Left ventricle myocardium inferior (tissue), 1 donor: ENCODE measurements around the gene IL19. TPM values are rescaled to one million over a fixed set of nuclear protein-coding genes. Genes with fewer than 3 reads are reported as not detected.
"Not testable (repeated sequence)": the region's sequence is repeated elsewhere in the genome, so short reads cannot be mapped to it uniquely, and the experiment has no call there.

ENCODE experiments used
- DNase-seq: peaks from one replicate; pipeline ENCODE4 v3.0.0-alpha.2; 2020
- H3K27ac ChIP-seq: fragments of 200-600 bp; replicated peaks from 2 replicates; pipeline ENCODE4 v1.8.0; 2021
- H3K27me3 ChIP-seq: fragments of 200-600 bp; 2 replicates; pipeline ENCODE4 v1.8.0; 2021; ENCODE audit warnings: low read depth
- H3K36me3 ChIP-seq: fragments of 200-600 bp; 2 replicates; pipeline ENCODE4 v1.8.0; 2021
- H3K4me1 ChIP-seq: fragments of 200-600 bp; 2 replicates; pipeline ENCODE4 v1.8.0; 2021
- H3K4me3 ChIP-seq: fragments of 200-600 bp; 2 replicates; pipeline ENCODE4 v1.8.0; 2021; ENCODE audit warnings: mild to moderate bottlenecking, moderate library complexity
- H3K9me3 ChIP-seq: fragments of 200-600 bp; replicated peaks from 2 replicates; pipeline ENCODE4 v1.8.0; 2021
- CTCF ChIP-seq: fragments of 200-600 bp; IDR thresholded peaks from 2 replicates; pipeline ENCODE4 v1.8.0; 2021; ENCODE audit warnings: antibody characterized with exemption, mild to moderate bottlenecking, borderline replicate concordance
- intact Hi-C: fragments of 100-400 bp; cut with micrococcal nuclease; formaldehyde crosslinking; loops from one replicate; pipeline ENCODE4 v1.11.0; 2022
- total RNA-seq: library from RNA; stranded (reverse); fragmentation: NEBNext Ultra II Directional; extraction: Animal tissue kit (Norgen Biotek cat#: 25700); gene quantifications from one replicate; pipeline ENCODE4 v1.2.1, GENCODE V29; 2021
- donor health status: DM: no; HTN: yes; CAD: no; lungs with severe emphysema.

The IL19 gene
- total RNA-seq, 1 donor from 2014 or later = not detected

- H3K27ac ChIP-seq = no peak overlapping the region
- H3K4me3 ChIP-seq = no peak overlapping the region
- DNase-seq = no peak
- intact Hi-C loops = no loop called here
- H3K27me3 ChIP-seq = peaks cover 11% of the 10 kb centered on the region
- no peaks in the 10 kb centered on the region for H3K36me3 ChIP-seq
- H3K9me3 ChIP-seq = no peaks in the 10 kb centered on the region
- H3K4me1 ChIP-seq = no peaks in the 10 kb centered on the region
- TF ChIP-seq CTCF = no peak
Measured at GRCh38 chr1:206753141-206753540, 17.4 kb upstream of the IL19 start.

GRCh38 chr1:206754011-206754410 is 16.6 kb upstream of the IL19 start:
- no peak for DNase-seq
- Histone ChIP-seq H3K27ac (no peak overlapping the region), H3K27me3 (peaks cover 11% of the 10 kb centered on the region), H3K36me3 (no peaks in the 10 kb centered on the region), H3K4me3 (no peak overlapping the region), H3K9me3 (no peaks in the 10 kb centered on the region), H3K4me1 (no peaks in the 10 kb centered on the region)
- intact Hi-C loops = no loop called here
- TF ChIP-seq CTCF = no peak

GRCh38 chr1:206757524-206758266 is 12.9 kb upstream of the IL19 start:
- no peak for TF ChIP-seq CTCF
- H3K27ac ChIP-seq = no peak overlapping the region
- intact Hi-C loops = no loop called here
- no peaks in the 10 kb centered on the region for H3K4me1 ChIP-seq
- H3K27me3 ChIP-seq = peaks cover 10% of the 10 kb centered on the region
- no peaks in the 10 kb centered on the region for H3K36me3 ChIP-seq
- no peak for DNase-seq
- no peaks in the 10 kb centered on the region for H3K9me3 ChIP-seq
- H3K4me3 ChIP-seq = no peak overlapping the region

- Histone ChIP-seq H3K36me3 (no peaks in the 10 kb centered on the region), H3K27me3 (peaks cover 13% of the 10 kb centered on the region), H3K27ac (no peak overlapping the region), H3K4me3 (no peak overlapping the region), H3K4me1 (no peaks in the 10 kb centered on the region), H3K9me3 (no peaks in the 10 kb centered on the region)
- no peak for TF ChIP-seq CTCF
- no peak for DNase-seq
- intact Hi-C loops = no loop called here
Measured at GRCh38 chr1:206760590-206760989, 10.0 kb upstream of the IL19 start.

- H3K36me3 ChIP-seq = no peaks in the 10 kb centered on the region
- H3K27me3 ChIP-seq = peaks cover 13% of the 10 kb centered on the region
- H3K4me3 ChIP-seq = no peak overlapping the region
- DNase-seq = no peak
- H3K9me3 ChIP-seq = no peaks in the 10 kb centered on the region
- intact Hi-C loops = no loop called here
- no peak overlapping the region for H3K27ac ChIP-seq
- TF ChIP-seq CTCF = peak; percentile 27
- no peaks in the 10 kb centered on the region for H3K4me1 ChIP-seq
Measured at GRCh38 chr1:206761159-206761768, 9.3 kb upstream of the IL19 start.

- intact Hi-C loops, H3K4me1 ChIP-seq, H3K9me3 ChIP-seq, H3K36me3 ChIP-seq, H3K27ac ChIP-seq, DNase-seq, H3K4me3 ChIP-seq: not testable (repeated sequence)
- H3K27me3 ChIP-seq = peaks cover 13% of the 10 kb centered on the region
Measured at GRCh38 chr1:206762741-206763364, 7.7 kb upstream of the IL19 start.

GRCh38 chr1:206765771-206766170 is 4.8 kb upstream of the IL19 start:
- not testable (repeated sequence) for H3K4me1 ChIP-seq, H3K27ac ChIP-seq

More at GRCh38 chr1:206765771-206766170, 4.8 kb upstream of the IL19 start:
- H3K36me3 ChIP-seq, H3K9me3 ChIP-seq, H3K4me3 ChIP-seq, DNase-seq, intact Hi-C loops: not testable (repeated sequence)
- peaks cover 13% of the 10 kb centered on the region for H3K27me3 ChIP-seq
